GM12878 (cell line): ENCODE data around the gene RAN. TPM values are rescaled to one million over a fixed set of nuclear protein-coding genes. Genes with fewer than 3 reads are reported as not detected.
A peak's percentile ranks its signal among the peaks of the same experiment; 100 is the strongest.

Experiments
- ATAC-seq: fragments of 200-7000 bp; cut with Tn5 transposase; 3 replicates; pipeline ENCODE4 v1.9.1; 2020; ENCODE audit warnings: mild to moderate bottlenecking, moderate library complexity
- BruUV-seq: library from RNA; stranded (reverse); fragments of 400-500 nt; replicated peaks from 2 replicates; lab custom pipeline; 2021; lab: Mats Ljungman, UMichigan
- CTCF ChIA-PET: fragments of 300-600 bp; sonication (Branson Sonifier 250); formaldehyde crosslinking; extraction: SDS; loops from one replicate; lab custom pipeline; 2021; ENCODE audit warnings: inconsistent platforms; lab: Yijun Ruan, JAX
- POLR2A ChIA-PET: fragments of 350-600 bp; formaldehyde crosslinking; extraction: SDS; loops from one replicate; lab custom pipeline; 2021; ENCODE audit warnings: inconsistent platforms; lab: Charles Lee
- RAD21 ChIA-PET: fragments of 300-600 bp; sonication (Branson Sonifier 250); formaldehyde crosslinking; loops from one replicate; lab custom pipeline; 2023; ENCODE audit warnings: antibody characterized with exemption; ENCODE audit not compliant: unreplicated experiment; lab: Charles Lee
- SMC1A ChIA-PET: fragments of 300-600 bp; sonication (Branson Sonifier 250); formaldehyde crosslinking; loops from one replicate; lab custom pipeline; 2023; ENCODE audit not compliant: unreplicated experiment, uncharacterized antibody; lab: Charles Lee
- DNase-seq: peaks from one replicate; pipeline ENCODE4 v3.0.0-alpha.2; 2011; ENCODE audit warnings: low read depth, low spot score
- FAIRE-seq: peaks from 3 replicates; lab custom pipeline; 2011; peaks lifted over from hg19 to GRCh38; lab: Jason Lieb, UNC
- H2AFZ ChIP-seq: 2 replicates; pipeline ENCODE4 v1.6.0; 2011; ENCODE audit warnings: low read depth, low read length, control low read depth; ENCODE audit not compliant: control insufficient read depth
- H3K27ac ChIP-seq: 2 replicates; pipeline ENCODE4 v1.5.1; 2011; ENCODE audit warnings: control low read depth; ENCODE audit not compliant: control insufficient read depth, insufficient read depth
- H3K27me3 ChIP-seq, 2 experiments: replicated peaks in 1 of 2; 2 replicates each; pipeline versions ENCODE4 v1.6.0 to v1.6.1; 2011; ENCODE audit warnings: low read length in 1 of 2; ENCODE audit not compliant: control insufficient read depth in 2 of 2, insufficient read depth in 2 of 2
- H3K36me3 ChIP-seq, 2 experiments: 2 replicates each; pipeline ENCODE4 v1.5.1; 2011; ENCODE audit warnings: low read length in 1 of 2; ENCODE audit not compliant: control insufficient read depth in 2 of 2, insufficient read depth in 2 of 2
- H3K4me1 ChIP-seq: 2 replicates; pipeline ENCODE4 v1.6.1; 2011; ENCODE audit warnings: mild to moderate bottlenecking, low read length, moderate library complexity, mixed read lengths; ENCODE audit not compliant: control insufficient read depth, insufficient read depth
- H3K4me2 ChIP-seq: 2 replicates; pipeline ENCODE4 v1.6.0; 2011; ENCODE audit warnings: control low read depth; ENCODE audit not compliant: control insufficient read depth, insufficient read depth
- H3K4me3 ChIP-seq: fragments of 200-600 bp; sonication (generic); 2 replicates; pipeline ENCODE4 v1.5.1; 2016
- H3K79me2 ChIP-seq: 2 replicates; pipeline ENCODE4 v1.6.0; 2011; ENCODE audit warnings: low read length; ENCODE audit not compliant: control insufficient read depth, insufficient read depth
- H3K9ac ChIP-seq: 2 replicates; pipeline ENCODE4 v1.8.0; 2011; ENCODE audit warnings: low read length, control low read depth, mixed read lengths; ENCODE audit not compliant: control insufficient read depth, insufficient read depth
- H3K9me3 ChIP-seq: replicated peaks from 3 replicates; pipeline ENCODE4 v1.5.1; 2011; ENCODE audit warnings: mild to moderate bottlenecking, low read length; ENCODE audit not compliant: control insufficient read depth, insufficient read depth
- H4K20me1 ChIP-seq: 2 replicates; pipeline ENCODE4 v1.6.0; 2011; ENCODE audit not compliant: control insufficient read depth, insufficient read depth
- RUNX3 ChIP-seq: IDR thresholded peaks from 2 replicates; pipeline ENCODE4 v1.6.1; 2012; ENCODE audit warnings: low read length, inconsistent platforms
- ZNF687 ChIP-seq: fragments of 450-650 bp; IDR thresholded peaks from 2 replicates; pipeline ENCODE4 v1.6.1; 2017; ENCODE audit warnings: mild to moderate bottlenecking, moderate library complexity
- WGBS: methylation state at CpG from one replicate; pipeline ENCODE4 v1.1.6; 2016; ENCODE audit warnings: low lambda C conversion rate; ENCODE audit not compliant: insufficient replicate concordance, insufficient coverage; ENCODE audit errors: missing lambda C conversion rate; 5-methylcytosine and 5-hydroxymethylcytosine counted together
- in situ Hi-C: fragments of 300-500 bp; cut with MboI; formaldehyde crosslinking; loops from 9 replicates; pipeline ENCODE4 v1.14.3; 2018; ENCODE audit warnings: mixed read lengths
- intact Hi-C: fragments of 100-400 bp; cut with micrococcal nuclease; formaldehyde crosslinking; loops from one replicate; pipeline ENCODE4 v1.14.2; 2022; ENCODE audit not compliant: unreplicated experiment
- polyA plus RNA-seq, 11 experiments: library from polyadenylated mRNA; depleted of rRNA in 4 of 11; unstranded in 6 of 11; stranded (reverse) in 5 of 11; fragments of >200 nt; fragmentation: Nextera tagmentation in 4 of 11; fragmentation: Illumina TruSeq in 1 of 11; extraction: Ambion mirVana in 4 of 11; extraction: Trizol in 1 of 11; gene quantifications; 1 replicate in 1 of 11; 2 replicates in 10 of 11; pipeline versions ENCODE4 v1.2.1 to v1.2.3, GENCODE V29; 2011 to 2016; ENCODE audit warnings: inconsistent platforms in 2 of 11, missing spikeins in 2 of 11, low read depth in 1 of 11
- total RNA-seq, 4 experiments: library from RNA; depleted of rRNA in 3 of 4; stranded (reverse); fragments of >200 nt in 3 of 4; fragmentation: Illumina TruSeq in 1 of 4; extraction: Trizol in 1 of 4; gene quantifications; 2 replicates each; pipeline versions ENCODE4 v1.2.1 to v1.2.3, GENCODE V29; 2013 to 2021

The RAN gene
- total and polyA plus RNA-seq, 10 of the 15 experiments (the other 5 are each of a cell fraction or from before 2014, with no cell fraction given) = 1,598 to 3,769 (median 2,845) TPM

- no TSS peak for BruUV-seq
- no peak overlapping the region for H3K4me2 ChIP-seq
- ChIA-PET RAD21 (no interaction called here), SMC1A (interaction anchor here (1.3 kb wide), 1 partner anchor 41 kb away, joined by 5 read pairs; no protein-coding TSS in a partner anchor), POLR2A (no interaction called here), CTCF (interaction anchor here (3.4 kb wide), 1 partner anchor 9 kb away, joined by 18 read pairs; no protein-coding TSS in a partner anchor)
- in situ Hi-C loops (no loop called here), intact Hi-C loops (loop anchor here (5.0 kb wide), 1 partner anchor 303 kb away; no protein-coding TSS in a partner anchor)
- H2AFZ ChIP-seq = no peak overlapping the region
- H3K27me3 ChIP-seq = no peaks in the 10 kb centered on the region
- no peaks in the 10 kb centered on the region for H3K9me3 ChIP-seq
- no peak; the same call in 2 of the 3 replicates for ATAC-seq
- no peaks in the 10 kb centered on the region; the same call in 1 of the 2 replicates for H3K4me1 ChIP-seq
- WGBS = 78% methylated on average over 17 of the region's 17 CpGs
- FAIRE-seq = no peak
- no peaks in the 10 kb centered on the region for H3K79me2 ChIP-seq
- peak; percentile 30; the same call in 1 of the 2 replicates for TF ChIP-seq RUNX3
- no peak for TF ChIP-seq ZNF687
- no peaks in the 10 kb centered on the region for H4K20me1 ChIP-seq
- no peak overlapping the region for H3K4me3 ChIP-seq
- no peak for DNase-seq
- no peak overlapping the region for H3K9ac ChIP-seq
- H3K36me3 ChIP-seq = no peaks in the 10 kb centered on the region
- H3K27ac ChIP-seq = no peak overlapping the region
These were observed 42.2 kb upstream of the RAN start for GRCh38 chr12:130829391-130830245.
